HG02943 (cell line): ENCODE measurements around the gene MBP.
"Not testable (repeated sequence)": the region's sequence is repeated elsewhere in the genome, so short reads cannot be mapped to it uniquely, and the experiment has no call there.

Experiments
- ATAC-seq: cut with Tn5 transposase; IDR thresholded peaks from one replicate; pipeline ENCODE4 v1.9.1; 2021; ENCODE audit warnings: mild to moderate bottlenecking, low read depth, moderate library complexity; ENCODE audit not compliant: unreplicated experiment

MBP gene

GRCh38 chr18:76995896-76996295 is 136.7 kb downstream of the MBP start:
- ATAC-seq: no peak

GRCh38 chr18:76994086-76994654 is 138.4 kb downstream of the MBP start:
- ATAC-seq: no peak

- ATAC-seq: no peak
Measured at GRCh38 chr18:76993573-76993972, 139.0 kb downstream of the MBP start.

- ATAC-seq: no peak
Measured at GRCh38 chr18:76993085-76993382, 139.5 kb downstream of the MBP start.

- no peak for ATAC-seq
Measured at GRCh38 chr18:76992226-76993084, 140.1 kb downstream of the MBP start.

- ATAC-seq: no peak
Measured at GRCh38 chr18:76991021-76991688, 141.4 kb downstream of the MBP start.

- not testable (repeated sequence) for ATAC-seq
Measured at GRCh38 chr18:76990343-76991020, 142.1 kb downstream of the MBP start.

GRCh38 chr18:76989647-76990190 is 142.9 kb downstream of the MBP start:
- ATAC-seq: no peak

- ATAC-seq: no peak
Measured at GRCh38 chr18:76988827-76989646, 143.5 kb downstream of the MBP start.

GRCh38 chr18:76988031-76988826 is 144.4 kb downstream of the MBP start:
- ATAC-seq: no peak

GRCh38 chr18:76986406-76986805 is 146.2 kb downstream of the MBP start:
- no peak for ATAC-seq

GRCh38 chr18:76985951-76986236 is 146.7 kb downstream of the MBP start:
- ATAC-seq: no peak

- ATAC-seq: no peak
Measured at GRCh38 chr18:76985156-76985950, 147.2 kb downstream of the MBP start.

GRCh38 chr18:76984193-76985155 is 148.1 kb downstream of the MBP start:
- no peak for ATAC-seq

- ATAC-seq: no peak
Measured at GRCh38 chr18:76983613-76984051, 149.0 kb downstream of the MBP start.

- ATAC-seq: peak; percentile 73
Measured at GRCh38 chr18:76982841-76983583, 149.6 kb downstream of the MBP start.

GRCh38 chr18:76982038-76982437 is 150.5 kb downstream of the MBP start:
- ATAC-seq: no peak
